GM12878 (cell line): ENCODE results near the gene RTF2. TPM values are rescaled to one million over a fixed set of nuclear protein-coding genes. Genes with fewer than 3 reads are reported as not detected.

Source experiments
- ATAC-seq: fragments of 200-7000 bp; cut with Tn5 transposase; 3 replicates; pipeline ENCODE4 v1.9.1; 2020; ENCODE audit warnings: mild to moderate bottlenecking, moderate library complexity
- BruUV-seq: library from RNA; stranded (reverse); fragments of 400-500 nt; replicated peaks from 2 replicates; lab custom pipeline; 2021; lab: Mats Ljungman, UMichigan
- CTCF ChIA-PET: fragments of 300-600 bp; sonication (Branson Sonifier 250); formaldehyde crosslinking; extraction: SDS; loops from one replicate; lab custom pipeline; 2021; ENCODE audit warnings: inconsistent platforms; lab: Yijun Ruan, JAX
- POLR2A ChIA-PET: fragments of 350-600 bp; formaldehyde crosslinking; extraction: SDS; loops from one replicate; lab custom pipeline; 2021; ENCODE audit warnings: inconsistent platforms; lab: Charles Lee
- RAD21 ChIA-PET: fragments of 300-600 bp; sonication (Branson Sonifier 250); formaldehyde crosslinking; loops from one replicate; lab custom pipeline; 2023; ENCODE audit warnings: antibody characterized with exemption; ENCODE audit not compliant: unreplicated experiment; lab: Charles Lee
- SMC1A ChIA-PET: fragments of 300-600 bp; sonication (Branson Sonifier 250); formaldehyde crosslinking; loops from one replicate; lab custom pipeline; 2023; ENCODE audit not compliant: unreplicated experiment, uncharacterized antibody; lab: Charles Lee
- DNase-seq: peaks from one replicate; pipeline ENCODE4 v3.0.0-alpha.2; 2011; ENCODE audit warnings: low read depth, low spot score
- FAIRE-seq: peaks from 3 replicates; lab custom pipeline; 2011; peaks lifted over from hg19 to GRCh38; lab: Jason Lieb, UNC
- H2AFZ ChIP-seq: 2 replicates; pipeline ENCODE4 v1.6.0; 2011; ENCODE audit warnings: low read depth, low read length, control low read depth; ENCODE audit not compliant: control insufficient read depth
- H3K27ac ChIP-seq: 2 replicates; pipeline ENCODE4 v1.5.1; 2011; ENCODE audit warnings: control low read depth; ENCODE audit not compliant: control insufficient read depth, insufficient read depth
- H3K27me3 ChIP-seq, 2 experiments: replicated peaks in 1 of 2; 2 replicates each; pipeline versions ENCODE4 v1.6.0 to v1.6.1; 2011; ENCODE audit warnings: low read length in 1 of 2; ENCODE audit not compliant: control insufficient read depth in 2 of 2, insufficient read depth in 2 of 2
- H3K36me3 ChIP-seq, 2 experiments: 2 replicates each; pipeline ENCODE4 v1.5.1; 2011; ENCODE audit warnings: low read length in 1 of 2; ENCODE audit not compliant: control insufficient read depth in 2 of 2, insufficient read depth in 2 of 2
- H3K4me1 ChIP-seq: 2 replicates; pipeline ENCODE4 v1.6.1; 2011; ENCODE audit warnings: mild to moderate bottlenecking, low read length, moderate library complexity, mixed read lengths; ENCODE audit not compliant: control insufficient read depth, insufficient read depth
- H3K4me2 ChIP-seq: 2 replicates; pipeline ENCODE4 v1.6.0; 2011; ENCODE audit warnings: control low read depth; ENCODE audit not compliant: control insufficient read depth, insufficient read depth
- H3K4me3 ChIP-seq: fragments of 200-600 bp; sonication (generic); 2 replicates; pipeline ENCODE4 v1.5.1; 2016
- H3K79me2 ChIP-seq: 2 replicates; pipeline ENCODE4 v1.6.0; 2011; ENCODE audit warnings: low read length; ENCODE audit not compliant: control insufficient read depth, insufficient read depth
- H3K9ac ChIP-seq: 2 replicates; pipeline ENCODE4 v1.8.0; 2011; ENCODE audit warnings: low read length, control low read depth, mixed read lengths; ENCODE audit not compliant: control insufficient read depth, insufficient read depth
- H3K9me3 ChIP-seq: replicated peaks from 3 replicates; pipeline ENCODE4 v1.5.1; 2011; ENCODE audit warnings: mild to moderate bottlenecking, low read length; ENCODE audit not compliant: control insufficient read depth, insufficient read depth
- H4K20me1 ChIP-seq: 2 replicates; pipeline ENCODE4 v1.6.0; 2011; ENCODE audit not compliant: control insufficient read depth, insufficient read depth
- CHD1 ChIP-seq: IDR thresholded peaks from 2 replicates; pipeline ENCODE4 v1.6.1; 2012; ENCODE audit warnings: low read depth, low read length, improper control_type of control experiment
- HCFC1 ChIP-seq: fragments of 150-350 bp; IDR thresholded peaks from 2 replicates; pipeline ENCODE4 v1.6.1; 2014; ENCODE audit warnings: low read length
- WGBS: methylation state at CpG from one replicate; pipeline ENCODE4 v1.1.6; 2016; ENCODE audit warnings: low lambda C conversion rate; ENCODE audit not compliant: insufficient replicate concordance, insufficient coverage; ENCODE audit errors: missing lambda C conversion rate; 5-methylcytosine and 5-hydroxymethylcytosine counted together
- in situ Hi-C: fragments of 300-500 bp; cut with MboI; formaldehyde crosslinking; loops from 9 replicates; pipeline ENCODE4 v1.14.3; 2018; ENCODE audit warnings: mixed read lengths
- intact Hi-C: fragments of 100-400 bp; cut with micrococcal nuclease; formaldehyde crosslinking; loops from one replicate; pipeline ENCODE4 v1.14.2; 2022; ENCODE audit not compliant: unreplicated experiment
- polyA plus RNA-seq, 11 experiments: library from polyadenylated mRNA; depleted of rRNA in 4 of 11; unstranded in 6 of 11; stranded (reverse) in 5 of 11; fragments of >200 nt; fragmentation: Nextera tagmentation in 4 of 11; fragmentation: Illumina TruSeq in 1 of 11; extraction: Ambion mirVana in 4 of 11; extraction: Trizol in 1 of 11; gene quantifications; 1 replicate in 1 of 11; 2 replicates in 10 of 11; pipeline versions ENCODE4 v1.2.1 to v1.2.3, GENCODE V29; 2011 to 2016; ENCODE audit warnings: inconsistent platforms in 2 of 11, missing spikeins in 2 of 11, low read depth in 1 of 11
- total RNA-seq, 4 experiments: library from RNA; depleted of rRNA in 3 of 4; stranded (reverse); fragments of >200 nt in 3 of 4; fragmentation: Illumina TruSeq in 1 of 4; extraction: Trizol in 1 of 4; gene quantifications; 2 replicates each; pipeline versions ENCODE4 v1.2.1 to v1.2.3, GENCODE V29; 2013 to 2021
- TF ChIP-seq, protein P1 (sequence below): fragments of 150-350 bp; IDR thresholded peaks from 2 replicates; pipeline ENCODE4 v1.6.1; 2014; ENCODE audit warnings: mild to moderate bottlenecking, low read depth, low read length
- TF ChIP-seq, protein P2 (sequence below): fragments of 450-650 bp; IDR thresholded peaks from 2 replicates; pipeline ENCODE4 v1.6.1; 2017; ENCODE audit warnings: mild to moderate bottlenecking, moderate library complexity
- TF ChIP-seq, protein P3 (sequence below): IDR thresholded peaks from 2 replicates; pipeline ENCODE4 v1.6.1; 2012; ENCODE audit warnings: mild to moderate bottlenecking, low read depth, low read length
- TF ChIP-seq, protein P4 (sequence below): IDR thresholded peaks from 2 replicates; pipeline ENCODE4 v1.6.1; 2011; ENCODE audit warnings: low read depth, low read length, improper control_type of control experiment, borderline replicate concordance
- TF ChIP-seq, protein P5 (sequence below): fragments of 450-650 bp; IDR thresholded peaks from 2 replicates; pipeline ENCODE4 v1.6.1; 2017; ENCODE audit warnings: antibody characterized with exemption, mild to moderate bottlenecking, moderate library complexity
- TF ChIP-seq, protein P6 (sequence below): IDR thresholded peaks from 2 replicates; pipeline ENCODE4 v1.6.1; 2012; ENCODE audit warnings: low read depth, low read length, improper control_type of control experiment

RTF2 gene
- total and polyA plus RNA-seq, 10 of the 15 experiments (the other 5 are each of a cell fraction or from before 2014, with no cell fraction given): 66.2 to 133 (median 82.9) TPM

DNA sequence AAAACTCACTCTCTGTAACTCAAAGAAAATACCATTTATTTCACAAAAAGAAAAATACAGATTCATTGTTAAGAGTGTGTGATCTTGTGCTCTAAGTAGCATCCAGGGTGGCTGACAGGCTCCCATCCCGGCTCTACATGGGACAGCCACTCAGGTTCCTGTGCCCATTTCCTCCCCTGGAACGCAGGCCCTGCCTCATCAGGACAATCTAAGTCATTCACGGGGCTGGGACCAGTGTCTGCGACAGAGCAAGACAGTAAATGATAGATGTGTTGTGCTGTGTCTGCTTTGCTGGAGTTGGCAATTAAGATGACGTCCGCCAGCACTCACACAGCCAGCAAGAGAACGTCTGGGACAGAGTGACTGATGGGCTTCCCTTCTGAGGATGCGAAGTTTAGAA is 49.2 kb downstream of the RTF2 start:
- H3K27ac ChIP-seq: no peak overlapping the region
- no peak overlapping the region for H3K4me2 ChIP-seq
- no peaks in the 10 kb centered on the region for H3K27me3 ChIP-seq
- ChIA-PET RAD21 (no interaction called here), CTCF (no interaction called here), SMC1A (no interaction called here), POLR2A (no interaction called here)
- DNase-seq (no peak), FAIRE-seq (no peak), ATAC-seq (no peak)
- peaks cover 14 to 39% of the 10 kb centered on the region in 2 experiments for H3K36me3 ChIP-seq
- TF ChIP-seq, protein P1, sequence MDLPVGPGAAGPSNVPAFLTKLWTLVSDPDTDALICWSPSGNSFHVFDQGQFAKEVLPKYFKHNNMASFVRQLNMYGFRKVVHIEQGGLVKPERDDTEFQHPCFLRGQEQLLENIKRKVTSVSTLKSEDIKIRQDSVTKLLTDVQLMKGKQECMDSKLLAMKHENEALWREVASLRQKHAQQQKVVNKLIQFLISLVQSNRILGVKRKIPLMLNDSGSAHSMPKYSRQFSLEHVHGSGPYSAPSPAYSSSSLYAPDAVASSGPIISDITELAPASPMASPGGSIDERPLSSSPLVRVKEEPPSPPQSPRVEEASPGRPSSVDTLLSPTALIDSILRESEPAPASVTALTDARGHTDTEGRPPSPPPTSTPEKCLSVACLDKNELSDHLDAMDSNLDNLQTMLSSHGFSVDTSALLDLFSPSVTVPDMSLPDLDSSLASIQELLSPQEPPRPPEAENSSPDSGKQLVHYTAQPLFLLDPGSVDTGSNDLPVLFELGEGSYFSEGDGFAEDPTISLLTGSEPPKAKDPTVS: no peak
- TF ChIP-seq HCFC1 (no peak), CHD1 (no peak)
- TF ChIP-seq, protein P2, sequence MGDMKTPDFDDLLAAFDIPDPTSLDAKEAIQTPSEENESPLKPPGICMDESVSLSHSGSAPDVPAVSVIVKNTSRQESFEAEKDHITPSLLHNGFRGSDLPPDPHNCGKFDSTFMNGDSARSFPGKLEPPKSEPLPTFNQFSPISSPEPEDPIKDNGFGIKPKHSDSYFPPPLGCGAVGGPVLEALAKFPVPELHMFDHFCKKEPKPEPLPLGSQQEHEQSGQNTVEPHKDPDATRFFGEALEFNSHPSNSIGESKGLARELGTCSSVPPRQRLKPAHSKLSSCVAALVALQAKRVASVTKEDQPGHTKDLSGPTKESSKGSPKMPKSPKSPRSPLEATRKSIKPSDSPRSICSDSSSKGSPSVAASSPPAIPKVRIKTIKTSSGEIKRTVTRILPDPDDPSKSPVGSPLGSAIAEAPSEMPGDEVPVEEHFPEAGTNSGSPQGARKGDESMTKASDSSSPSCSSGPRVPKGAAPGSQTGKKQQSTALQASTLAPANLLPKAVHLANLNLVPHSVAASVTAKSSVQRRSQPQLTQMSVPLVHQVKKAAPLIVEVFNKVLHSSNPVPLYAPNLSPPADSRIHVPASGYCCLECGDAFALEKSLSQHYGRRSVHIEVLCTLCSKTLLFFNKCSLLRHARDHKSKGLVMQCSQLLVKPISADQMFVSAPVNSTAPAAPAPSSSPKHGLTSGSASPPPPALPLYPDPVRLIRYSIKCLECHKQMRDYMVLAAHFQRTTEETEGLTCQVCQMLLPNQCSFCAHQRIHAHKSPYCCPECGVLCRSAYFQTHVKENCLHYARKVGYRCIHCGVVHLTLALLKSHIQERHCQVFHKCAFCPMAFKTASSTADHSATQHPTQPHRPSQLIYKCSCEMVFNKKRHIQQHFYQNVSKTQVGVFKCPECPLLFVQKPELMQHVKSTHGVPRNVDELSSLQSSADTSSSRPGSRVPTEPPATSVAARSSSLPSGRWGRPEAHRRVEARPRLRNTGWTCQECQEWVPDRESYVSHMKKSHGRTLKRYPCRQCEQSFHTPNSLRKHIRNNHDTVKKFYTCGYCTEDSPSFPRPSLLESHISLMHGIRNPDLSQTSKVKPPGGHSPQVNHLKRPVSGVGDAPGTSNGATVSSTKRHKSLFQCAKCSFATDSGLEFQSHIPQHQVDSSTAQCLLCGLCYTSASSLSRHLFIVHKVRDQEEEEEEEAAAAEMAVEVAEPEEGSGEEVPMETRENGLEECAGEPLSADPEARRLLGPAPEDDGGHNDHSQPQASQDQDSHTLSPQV: no peak
- TF ChIP-seq, protein P3, sequence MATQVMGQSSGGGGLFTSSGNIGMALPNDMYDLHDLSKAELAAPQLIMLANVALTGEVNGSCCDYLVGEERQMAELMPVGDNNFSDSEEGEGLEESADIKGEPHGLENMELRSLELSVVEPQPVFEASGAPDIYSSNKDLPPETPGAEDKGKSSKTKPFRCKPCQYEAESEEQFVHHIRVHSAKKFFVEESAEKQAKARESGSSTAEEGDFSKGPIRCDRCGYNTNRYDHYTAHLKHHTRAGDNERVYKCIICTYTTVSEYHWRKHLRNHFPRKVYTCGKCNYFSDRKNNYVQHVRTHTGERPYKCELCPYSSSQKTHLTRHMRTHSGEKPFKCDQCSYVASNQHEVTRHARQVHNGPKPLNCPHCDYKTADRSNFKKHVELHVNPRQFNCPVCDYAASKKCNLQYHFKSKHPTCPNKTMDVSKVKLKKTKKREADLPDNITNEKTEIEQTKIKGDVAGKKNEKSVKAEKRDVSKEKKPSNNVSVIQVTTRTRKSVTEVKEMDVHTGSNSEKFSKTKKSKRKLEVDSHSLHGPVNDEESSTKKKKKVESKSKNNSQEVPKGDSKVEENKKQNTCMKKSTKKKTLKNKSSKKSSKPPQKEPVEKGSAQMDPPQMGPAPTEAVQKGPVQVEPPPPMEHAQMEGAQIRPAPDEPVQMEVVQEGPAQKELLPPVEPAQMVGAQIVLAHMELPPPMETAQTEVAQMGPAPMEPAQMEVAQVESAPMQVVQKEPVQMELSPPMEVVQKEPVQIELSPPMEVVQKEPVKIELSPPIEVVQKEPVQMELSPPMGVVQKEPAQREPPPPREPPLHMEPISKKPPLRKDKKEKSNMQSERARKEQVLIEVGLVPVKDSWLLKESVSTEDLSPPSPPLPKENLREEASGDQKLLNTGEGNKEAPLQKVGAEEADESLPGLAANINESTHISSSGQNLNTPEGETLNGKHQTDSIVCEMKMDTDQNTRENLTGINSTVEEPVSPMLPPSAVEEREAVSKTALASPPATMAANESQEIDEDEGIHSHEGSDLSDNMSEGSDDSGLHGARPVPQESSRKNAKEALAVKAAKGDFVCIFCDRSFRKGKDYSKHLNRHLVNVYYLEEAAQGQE: no peak
- TF ChIP-seq, protein P4, sequence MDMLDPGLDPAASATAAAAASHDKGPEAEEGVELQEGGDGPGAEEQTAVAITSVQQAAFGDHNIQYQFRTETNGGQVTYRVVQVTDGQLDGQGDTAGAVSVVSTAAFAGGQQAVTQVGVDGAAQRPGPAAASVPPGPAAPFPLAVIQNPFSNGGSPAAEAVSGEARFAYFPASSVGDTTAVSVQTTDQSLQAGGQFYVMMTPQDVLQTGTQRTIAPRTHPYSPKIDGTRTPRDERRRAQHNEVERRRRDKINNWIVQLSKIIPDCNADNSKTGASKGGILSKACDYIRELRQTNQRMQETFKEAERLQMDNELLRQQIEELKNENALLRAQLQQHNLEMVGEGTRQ: no peak
- TF ChIP-seq, protein P5, sequence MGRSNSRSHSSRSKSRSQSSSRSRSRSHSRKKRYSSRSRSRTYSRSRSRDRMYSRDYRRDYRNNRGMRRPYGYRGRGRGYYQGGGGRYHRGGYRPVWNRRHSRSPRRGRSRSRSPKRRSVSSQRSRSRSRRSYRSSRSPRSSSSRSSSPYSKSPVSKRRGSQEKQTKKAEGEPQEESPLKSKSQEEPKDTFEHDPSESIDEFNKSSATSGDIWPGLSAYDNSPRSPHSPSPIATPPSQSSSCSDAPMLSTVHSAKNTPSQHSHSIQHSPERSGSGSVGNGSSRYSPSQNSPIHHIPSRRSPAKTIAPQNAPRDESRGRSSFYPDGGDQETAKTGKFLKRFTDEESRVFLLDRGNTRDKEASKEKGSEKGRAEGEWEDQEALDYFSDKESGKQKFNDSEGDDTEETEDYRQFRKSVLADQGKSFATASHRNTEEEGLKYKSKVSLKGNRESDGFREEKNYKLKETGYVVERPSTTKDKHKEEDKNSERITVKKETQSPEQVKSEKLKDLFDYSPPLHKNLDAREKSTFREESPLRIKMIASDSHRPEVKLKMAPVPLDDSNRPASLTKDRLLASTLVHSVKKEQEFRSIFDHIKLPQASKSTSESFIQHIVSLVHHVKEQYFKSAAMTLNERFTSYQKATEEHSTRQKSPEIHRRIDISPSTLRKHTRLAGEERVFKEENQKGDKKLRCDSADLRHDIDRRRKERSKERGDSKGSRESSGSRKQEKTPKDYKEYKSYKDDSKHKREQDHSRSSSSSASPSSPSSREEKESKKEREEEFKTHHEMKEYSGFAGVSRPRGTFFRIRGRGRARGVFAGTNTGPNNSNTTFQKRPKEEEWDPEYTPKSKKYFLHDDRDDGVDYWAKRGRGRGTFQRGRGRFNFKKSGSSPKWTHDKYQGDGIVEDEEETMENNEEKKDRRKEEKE: no peak
- TF ChIP-seq, protein P6, sequence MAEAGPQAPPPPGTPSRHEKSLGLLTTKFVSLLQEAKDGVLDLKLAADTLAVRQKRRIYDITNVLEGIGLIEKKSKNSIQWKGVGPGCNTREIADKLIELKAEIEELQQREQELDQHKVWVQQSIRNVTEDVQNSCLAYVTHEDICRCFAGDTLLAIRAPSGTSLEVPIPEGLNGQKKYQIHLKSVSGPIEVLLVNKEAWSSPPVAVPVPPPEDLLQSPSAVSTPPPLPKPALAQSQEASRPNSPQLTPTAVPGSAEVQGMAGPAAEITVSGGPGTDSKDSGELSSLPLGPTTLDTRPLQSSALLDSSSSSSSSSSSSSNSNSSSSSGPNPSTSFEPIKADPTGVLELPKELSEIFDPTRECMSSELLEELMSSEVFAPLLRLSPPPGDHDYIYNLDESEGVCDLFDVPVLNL: no peak
- BruUV-seq: no TSS peak
- H3K4me3 ChIP-seq: no peak overlapping the region
- H2AFZ ChIP-seq: no peak overlapping the region
- H3K9me3 ChIP-seq: peaks cover 7% of the 10 kb centered on the region; the same call in 2 of the 3 replicates
- H3K79me2 ChIP-seq: no peaks in the 10 kb centered on the region
- 96% methylated on average over 8 of the region's 8 CpGs for WGBS
- H3K4me1 ChIP-seq: no peaks in the 10 kb centered on the region
- no peaks in the 10 kb centered on the region for H4K20me1 ChIP-seq
- in situ Hi-C loops (no loop called here), intact Hi-C loops (no loop called here)
- H3K9ac ChIP-seq: no peak overlapping the region
